Mucosa of rectum (tissue), 2 donors: ENCODE data around the gene GALNT11.
"Not testable (repeated sequence)": the region's sequence is repeated elsewhere in the genome, so short reads cannot be mapped to it uniquely, and the experiment has no call there.

ENCODE experiments used
- H3K27ac ChIP-seq, 2 donors: one replicate each; pipeline ENCODE4 v1.7.0; 2013; ENCODE audit warnings: inconsistent platforms in 2 of 2, low read depth in 2 of 2, low read length in 2 of 2
- H3K27me3 ChIP-seq, 2 donors: one replicate each; pipeline ENCODE4 v1.7.0; 2013; ENCODE audit warnings: low read length in 2 of 2; ENCODE audit not compliant: control insufficient read depth in 2 of 2, insufficient read depth in 2 of 2
- H3K36me3 ChIP-seq, 2 donors: one replicate each; pipeline ENCODE4 v1.7.0; 2013; ENCODE audit warnings: low read length in 2 of 2; ENCODE audit not compliant: control insufficient read depth in 2 of 2, insufficient read depth in 2 of 2
- H3K4me1 ChIP-seq, 2 donors: one replicate each; pipeline ENCODE4 v1.7.0; 2013; ENCODE audit warnings: low read length in 2 of 2, mild to moderate bottlenecking in 1 of 2; ENCODE audit not compliant: control insufficient read depth in 2 of 2, insufficient read depth in 2 of 2
- H3K4me3 ChIP-seq, 2 donors: one replicate each; pipeline ENCODE4 v1.7.0; 2013; ENCODE audit warnings: low read length in 2 of 2
- H3K9ac ChIP-seq, 2 donors: one replicate each; pipeline ENCODE4 v1.7.0; 2013; ENCODE audit warnings: low read length in 2 of 2, low read depth in 1 of 2, mild to moderate bottlenecking in 1 of 2
- H3K9me3 ChIP-seq, 2 donors: one replicate each; pipeline ENCODE4 v1.7.0; 2013; ENCODE audit warnings: low read length in 2 of 2; ENCODE audit not compliant: control insufficient read depth in 2 of 2
- donor health status: healthy.
- donor health status: Normal muscosa, but diverticular disease.

The GALNT11 gene

DNA sequence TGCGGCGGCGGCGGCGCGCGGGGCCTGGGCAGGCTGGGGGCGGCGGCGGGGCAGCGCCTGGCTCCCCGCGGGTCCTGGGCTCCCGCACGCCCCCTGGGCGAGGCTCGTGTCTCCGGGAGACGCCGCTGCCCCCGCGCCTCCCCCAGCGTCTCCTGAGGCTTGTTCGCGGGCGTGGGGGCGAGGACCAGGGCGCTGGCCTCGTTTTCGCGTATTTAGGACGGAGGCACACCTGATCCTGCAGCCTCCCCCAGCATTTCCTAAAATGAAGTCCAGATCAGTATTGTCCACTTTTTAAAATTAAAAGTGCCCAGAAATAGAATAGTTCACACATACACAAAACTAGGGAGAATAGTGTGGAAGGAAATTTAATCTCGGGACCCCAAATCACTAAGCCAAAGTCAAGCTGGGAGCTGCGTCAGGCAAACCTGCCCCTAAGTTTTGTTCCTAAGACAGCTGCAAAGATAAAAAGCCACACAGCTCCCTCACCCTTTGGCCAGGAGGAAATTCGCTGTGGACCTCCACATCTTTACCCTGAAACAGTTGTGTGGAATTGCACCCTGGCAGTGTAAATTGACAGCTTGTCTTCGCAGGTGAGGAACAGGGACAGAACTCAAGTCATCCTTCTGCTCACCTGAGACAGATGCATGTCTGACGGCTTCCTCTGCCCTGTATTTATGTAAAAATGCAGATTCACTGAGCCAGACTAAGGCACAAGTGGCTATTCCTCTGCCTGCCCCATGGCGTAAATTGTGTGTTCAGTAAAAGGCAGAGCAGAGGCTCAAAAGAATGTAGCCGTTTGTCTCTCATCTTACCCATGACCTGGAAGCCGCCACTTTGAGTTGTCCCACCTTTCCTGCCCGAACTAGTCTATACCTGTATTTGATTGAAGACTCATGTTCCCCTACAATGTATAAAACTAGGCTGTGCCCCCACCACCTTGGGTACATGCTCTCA lies 740 bp downstream of the GALNT11 start:
- peak overlapping the region; percentile 75 to 83 for H3K27ac ChIP-seq

DNA sequence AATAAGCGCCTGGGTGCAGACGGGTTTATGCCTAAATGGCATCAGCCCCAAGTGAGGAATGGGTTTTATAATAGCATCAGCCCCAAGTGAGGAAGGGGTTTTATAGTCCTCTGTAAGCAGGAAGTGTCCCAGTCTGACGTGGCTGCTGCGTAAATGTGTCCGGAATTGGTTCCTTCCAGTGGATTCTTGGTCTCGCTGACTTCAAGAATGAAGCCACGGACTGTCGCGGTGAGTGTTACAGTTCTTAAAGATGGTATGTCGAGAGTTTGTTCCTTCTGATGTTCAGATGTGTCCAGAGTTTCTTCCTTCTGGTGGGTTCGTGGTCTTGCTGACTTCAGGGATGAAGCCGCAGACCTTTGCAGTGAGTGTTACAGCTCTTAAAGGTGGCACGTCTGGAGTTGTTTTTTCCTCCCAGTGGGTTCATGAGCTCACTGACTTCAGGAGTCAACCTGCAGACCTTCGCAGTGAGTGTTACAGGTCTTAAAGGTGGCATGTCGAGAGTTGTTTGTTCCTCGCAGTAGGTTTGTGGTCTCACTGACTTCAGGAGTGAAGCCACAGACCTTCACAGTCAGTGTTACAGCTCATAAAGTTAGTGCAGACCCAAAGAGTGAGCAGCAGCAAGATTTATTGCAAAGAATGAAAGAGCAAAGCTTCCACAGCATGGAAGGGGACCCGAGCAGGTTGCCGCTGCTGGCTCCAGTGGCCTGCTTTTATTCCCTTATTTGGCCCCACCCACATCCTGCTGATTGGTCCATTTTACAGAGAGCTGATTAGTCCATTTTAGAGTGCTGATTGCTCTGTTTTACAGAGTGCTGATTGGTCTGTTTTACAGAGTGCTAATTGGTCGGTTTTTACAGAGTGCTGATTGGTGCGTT lies 2.3 kb downstream of the GALNT11 start:
- not testable (repeated sequence) for H3K9ac ChIP-seq, H3K27ac ChIP-seq, H3K36me3 ChIP-seq, H3K4me1 ChIP-seq, H3K9me3 ChIP-seq, H3K4me3 ChIP-seq, H3K27me3 ChIP-seq

More for the DNA sequence above, 740 bp downstream of the GALNT11 start:
- Histone ChIP-seq H3K36me3 (no peaks in the 10 kb centered on the region), H3K9me3 (no peaks in the 10 kb centered on the region), H3K27me3 (no peaks in the 10 kb centered on the region), H3K9ac (peak overlapping the region; percentile 43 to 93), H3K4me3 (peak overlapping the region; percentile 81 to 91), H3K4me1 (peaks cover 5 to 6% of the 10 kb centered on the region in 2 donors)

DNA sequence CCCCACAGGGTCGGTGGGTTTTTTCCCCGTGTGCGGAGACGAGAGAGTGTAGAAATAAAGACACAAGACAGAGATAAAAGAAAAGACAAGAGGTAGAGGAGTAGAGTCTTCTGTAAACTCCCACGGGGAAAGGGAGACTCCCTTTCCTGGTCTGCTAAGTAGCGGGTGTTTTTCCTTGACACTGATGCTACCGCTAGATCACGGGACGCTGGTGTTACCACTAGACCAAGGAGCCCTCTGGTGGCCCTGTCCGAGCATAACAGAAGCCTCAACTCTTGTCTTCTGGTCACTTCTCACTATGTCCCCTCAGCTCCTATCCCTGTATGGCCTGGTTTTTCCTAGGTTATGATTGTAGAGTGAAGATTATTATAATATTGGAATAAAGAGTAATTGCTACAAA lies 4.6 kb downstream of the GALNT11 start:
- not testable (repeated sequence) for H3K9ac ChIP-seq, H3K27ac ChIP-seq, H3K27me3 ChIP-seq, H3K4me3 ChIP-seq, H3K4me1 ChIP-seq, H3K36me3 ChIP-seq, H3K9me3 ChIP-seq

DNA sequence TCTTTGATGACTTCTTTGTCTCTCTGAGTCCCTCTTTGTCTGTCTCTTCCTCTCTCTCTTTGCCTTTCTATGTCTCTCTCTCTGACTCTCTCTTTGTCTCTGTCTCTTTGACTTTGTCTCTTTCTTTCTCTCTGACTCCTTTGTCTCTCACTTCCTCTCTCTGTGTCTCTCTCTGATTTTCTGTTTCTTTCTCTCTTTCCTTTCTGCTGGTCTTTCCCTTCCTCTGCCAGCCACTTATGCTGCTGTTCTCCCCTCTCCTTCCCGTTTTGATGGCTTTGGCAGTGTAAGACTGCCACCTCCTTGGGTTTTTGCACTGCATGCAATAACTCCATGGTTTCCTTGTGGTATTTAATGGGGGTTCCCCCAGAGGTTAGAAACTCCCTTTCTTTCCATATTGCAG lies 5.2 kb downstream of the GALNT11 start:
- not testable (repeated sequence) for H3K9ac ChIP-seq

DNA sequence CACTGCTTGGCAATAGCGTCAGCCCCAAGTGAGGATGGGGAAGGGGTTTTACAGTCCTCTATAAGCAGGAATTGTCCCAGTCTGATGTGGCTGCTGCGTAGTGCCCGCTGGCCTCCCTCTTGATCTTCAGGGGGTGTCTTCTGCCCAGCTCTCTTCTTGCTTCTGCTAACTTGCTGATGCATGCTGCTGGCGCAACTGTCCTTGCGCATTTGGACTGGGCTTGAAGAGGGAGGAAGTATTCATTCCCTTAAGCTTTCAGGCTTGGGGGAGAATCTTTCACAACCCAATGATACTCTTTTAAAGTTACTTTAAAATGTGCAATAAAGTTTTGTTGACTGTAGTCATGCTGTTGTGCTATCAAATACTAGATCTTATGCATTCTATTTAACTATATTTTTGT lies 10.3 kb downstream of the GALNT11 start:
- Histone ChIP-seq H3K4me1 (no peaks in the 10 kb centered on the region), H3K36me3 (no peaks in the 10 kb centered on the region), H3K9me3 (peaks cover 0 to 3% of the 10 kb centered on the region in 2 donors), H3K4me3 (no peak overlapping the region), H3K27ac (no peak overlapping the region), H3K27me3 (no peaks in the 10 kb centered on the region), H3K9ac (no peak overlapping the region)

More for the DNA sequence above, 5.2 kb downstream of the GALNT11 start:
- H3K36me3 ChIP-seq, H3K27ac ChIP-seq, H3K4me1 ChIP-seq, H3K9me3 ChIP-seq, H3K27me3 ChIP-seq, H3K4me3 ChIP-seq: not testable (repeated sequence)

DNA sequence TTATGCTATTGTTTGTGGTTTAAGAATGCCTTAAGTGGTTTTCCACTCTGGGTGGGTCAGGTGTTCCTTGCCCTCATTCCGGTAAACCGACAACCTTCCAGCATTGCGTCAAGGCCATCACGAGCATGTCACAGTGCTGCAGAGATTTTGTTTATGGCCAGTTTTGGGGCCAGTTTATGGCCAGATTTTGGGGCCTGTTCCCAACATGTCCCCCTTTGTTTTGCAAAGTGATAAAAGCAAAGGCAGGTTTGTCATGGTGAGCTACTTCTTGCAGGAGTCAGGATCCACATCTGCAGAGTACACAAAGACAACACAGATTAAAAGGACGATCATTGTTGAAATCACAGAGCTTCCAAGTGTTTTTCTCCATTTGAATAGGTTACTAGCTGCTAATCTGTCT lies 12.9 kb downstream of the GALNT11 start:
- H3K9ac ChIP-seq, H3K4me3 ChIP-seq, H3K9me3 ChIP-seq, H3K36me3 ChIP-seq, H3K27me3 ChIP-seq, H3K27ac ChIP-seq, H3K4me1 ChIP-seq: not testable (repeated sequence)

DNA sequence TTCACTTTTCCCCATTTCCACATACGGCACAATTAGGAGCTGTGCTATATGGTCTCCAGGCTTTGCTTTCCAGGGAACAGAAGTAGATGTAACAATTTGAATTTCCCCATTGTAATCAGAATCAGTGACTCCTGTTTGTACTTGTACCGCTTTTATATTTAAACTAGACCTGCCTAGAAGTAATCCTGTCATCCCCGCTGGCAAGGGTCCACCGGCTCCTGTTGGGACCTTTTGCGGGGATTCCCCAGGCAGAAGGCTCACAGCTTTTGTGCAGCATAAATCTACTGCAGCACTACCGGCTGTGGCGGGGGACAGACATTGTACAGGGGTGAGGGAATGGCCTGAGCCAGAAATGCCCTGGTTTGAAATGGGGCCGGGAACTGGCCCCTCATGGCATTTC lies 17.6 kb downstream of the GALNT11 start:
- H3K9ac ChIP-seq, H3K27me3 ChIP-seq, H3K9me3 ChIP-seq, H3K4me1 ChIP-seq, H3K36me3 ChIP-seq, H3K27ac ChIP-seq, H3K4me3 ChIP-seq: not testable (repeated sequence)

DNA sequence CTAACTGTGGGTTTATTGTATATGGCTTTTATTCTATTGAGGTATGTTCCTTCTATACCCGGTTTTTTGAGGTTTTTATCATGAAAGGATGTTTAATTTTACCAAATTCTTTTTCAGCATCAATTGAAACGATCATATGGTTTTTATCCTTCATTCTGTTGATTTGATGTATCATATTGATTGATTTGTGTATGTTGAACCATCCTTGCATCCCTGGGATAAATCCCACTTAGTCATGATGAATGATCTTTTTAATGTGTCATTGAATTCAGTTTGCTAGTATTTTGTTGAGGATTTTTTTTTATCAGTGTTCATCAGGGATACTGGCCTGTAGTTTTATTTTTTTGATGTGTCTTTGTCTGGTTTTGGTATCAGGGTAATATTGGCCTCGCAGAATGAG lies 19.4 kb downstream of the GALNT11 start:
- not testable (repeated sequence) for H3K9me3 ChIP-seq, H3K4me1 ChIP-seq, H3K4me3 ChIP-seq, H3K9ac ChIP-seq, H3K27me3 ChIP-seq, H3K36me3 ChIP-seq, H3K27ac ChIP-seq

DNA sequence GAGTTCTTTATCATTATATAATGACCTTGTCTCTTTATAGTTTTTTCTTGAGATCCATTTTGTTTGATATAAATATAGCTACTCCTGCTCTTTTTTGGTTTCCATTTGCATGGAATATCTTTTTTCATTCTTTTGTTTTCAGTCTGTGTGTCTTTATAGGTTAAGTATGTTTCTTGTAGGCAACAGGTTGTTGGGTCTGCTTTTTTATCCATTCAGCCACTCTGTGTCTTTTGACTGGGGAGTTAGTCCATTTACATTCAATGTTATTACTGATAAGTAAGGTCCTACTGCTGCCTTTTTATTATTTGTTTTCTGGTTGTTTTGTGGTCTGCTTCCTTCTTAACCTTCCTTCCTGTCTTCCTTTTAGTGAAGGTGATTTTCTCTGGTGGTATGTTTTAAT lies 21.1 kb downstream of the GALNT11 start:
- Histone ChIP-seq H3K36me3 (no peaks in the 10 kb centered on the region), H3K4me1 (no peaks in the 10 kb centered on the region), H3K9me3 (no peaks in the 10 kb centered on the region), H3K4me3 (no peak overlapping the region), H3K27ac (no peak overlapping the region), H3K27me3 (no peaks in the 10 kb centered on the region), H3K9ac (no peak overlapping the region)

DNA sequence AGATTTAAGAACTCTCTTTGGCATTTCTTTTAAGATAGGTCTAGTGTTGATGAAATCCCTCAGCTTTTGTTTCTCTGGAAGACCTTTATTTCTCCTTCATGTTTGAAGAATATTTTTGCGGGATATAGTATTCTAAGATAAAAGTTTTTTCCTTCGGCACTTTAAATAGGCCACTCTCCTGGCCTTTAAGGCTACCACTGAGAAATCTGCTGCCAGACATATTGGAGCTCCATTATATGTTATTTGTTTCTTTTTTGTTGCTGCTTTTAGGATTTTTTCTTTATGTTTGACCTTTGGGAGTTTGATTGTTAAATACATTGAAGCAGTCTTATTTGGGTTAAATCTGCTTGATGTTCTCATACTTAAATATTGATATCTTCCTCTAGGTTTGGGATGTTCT lies 22.6 kb downstream of the GALNT11 start:
- no peaks in the 10 kb centered on the region for H3K4me1 ChIP-seq
- no peak overlapping the region for H3K27ac ChIP-seq
- H3K4me3 ChIP-seq: no peak overlapping the region
- H3K9ac ChIP-seq: no peak overlapping the region
- H3K9me3 ChIP-seq: no peaks in the 10 kb centered on the region
- H3K27me3 ChIP-seq: no peaks in the 10 kb centered on the region
- no peaks in the 10 kb centered on the region for H3K36me3 ChIP-seq
